ENCODE data around the gene FOXL3.

DNA sequence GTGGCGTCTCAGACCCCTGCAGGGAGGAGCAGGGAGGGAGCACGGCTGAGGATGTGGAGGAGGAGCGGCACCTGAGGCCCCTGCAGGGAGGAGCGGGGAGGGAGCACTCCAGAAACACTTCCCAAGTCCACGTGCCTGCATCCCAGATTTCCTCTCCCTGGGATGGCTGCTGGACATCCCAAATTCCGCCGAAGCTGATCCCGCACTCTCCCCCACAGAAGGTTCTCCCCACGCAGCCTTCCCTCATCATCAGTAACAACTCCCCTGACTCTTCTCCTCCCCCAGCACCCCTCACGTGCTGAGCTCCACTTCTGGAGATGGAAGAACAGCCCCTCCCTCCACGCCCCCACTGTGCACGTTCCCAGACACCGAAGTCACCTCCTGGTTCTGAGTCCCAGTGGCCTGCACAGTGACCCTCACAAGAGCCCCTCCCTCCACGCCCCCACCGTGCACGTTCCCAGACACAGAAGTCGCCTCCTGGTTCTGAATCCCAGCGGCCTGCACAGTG lies 17.8 kb upstream of the FOXL3 start:
- TF ChIP-seq, protein P1, sequence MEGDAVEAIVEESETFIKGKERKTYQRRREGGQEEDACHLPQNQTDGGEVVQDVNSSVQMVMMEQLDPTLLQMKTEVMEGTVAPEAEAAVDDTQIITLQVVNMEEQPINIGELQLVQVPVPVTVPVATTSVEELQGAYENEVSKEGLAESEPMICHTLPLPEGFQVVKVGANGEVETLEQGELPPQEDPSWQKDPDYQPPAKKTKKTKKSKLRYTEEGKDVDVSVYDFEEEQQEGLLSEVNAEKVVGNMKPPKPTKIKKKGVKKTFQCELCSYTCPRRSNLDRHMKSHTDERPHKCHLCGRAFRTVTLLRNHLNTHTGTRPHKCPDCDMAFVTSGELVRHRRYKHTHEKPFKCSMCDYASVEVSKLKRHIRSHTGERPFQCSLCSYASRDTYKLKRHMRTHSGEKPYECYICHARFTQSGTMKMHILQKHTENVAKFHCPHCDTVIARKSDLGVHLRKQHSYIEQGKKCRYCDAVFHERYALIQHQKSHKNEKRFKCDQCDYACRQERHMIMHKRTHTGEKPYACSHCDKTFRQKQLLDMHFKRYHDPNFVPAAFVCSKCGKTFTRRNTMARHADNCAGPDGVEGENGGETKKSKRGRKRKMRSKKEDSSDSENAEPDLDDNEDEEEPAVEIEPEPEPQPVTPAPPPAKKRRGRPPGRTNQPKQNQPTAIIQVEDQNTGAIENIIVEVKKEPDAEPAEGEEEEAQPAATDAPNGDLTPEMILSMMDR (conservative IDR thresholded peaks at IDR 0.05 in 1 of 2, IDR thresholded peaks at IDR 0.05 in 1 of 2; ENCODE audit: extremely low read depth in 1 of 2, insufficient read depth in 1 of 2, low read depth in 1 of 2, low read length in 2 of 2) = no peak
- no peak for TF ChIP-seq EZH2 (IDR thresholded peaks at IDR 0.05; ENCODE audit: borderline replicate concordance, low read length)

Measured in mammary epithelial cell (primary cell).